ENCODE data around the gene HIPK2.

HIPK2 gene

DNA sequence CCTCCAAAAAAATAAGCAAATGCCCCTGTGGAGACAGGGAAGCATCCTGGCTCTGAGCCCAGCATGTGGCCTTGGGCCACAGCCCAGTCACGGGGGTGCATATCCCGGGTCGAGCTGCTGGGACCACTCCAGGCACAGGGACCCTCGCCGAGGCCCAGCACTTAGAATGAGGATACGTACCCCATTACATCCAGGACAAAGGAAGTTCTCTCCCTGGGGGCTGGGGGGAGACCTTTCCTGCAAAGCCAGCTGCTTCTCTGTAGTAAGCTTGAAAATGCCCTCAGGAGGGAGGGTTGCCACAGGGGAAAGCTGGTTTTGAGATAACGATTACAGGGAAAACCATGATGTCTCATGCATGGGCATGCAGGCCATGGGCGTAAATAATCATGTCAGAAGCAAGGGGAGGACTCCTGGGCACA is 75.5 kb downstream of the HIPK2 start:
- Histone ChIP-seq H2AFZ (ENCODE audit: low read depth) (no peak overlapping the region), H3K9ac (no peak overlapping the region), H3K4me3 (IDR thresholded peaks at IDR 0.05; ENCODE audit: insufficient read depth, low read depth, low read length) (no peak overlapping the region), H3K36me3 (ENCODE audit: insufficient read depth) (no peaks in the 10 kb centered on the region), H3K79me2 (ENCODE audit: insufficient read depth, low read depth) (no peaks in the 10 kb centered on the region), H3K4me1 (ENCODE audit: low read depth, poor library complexity, severe bottlenecking) (no peaks in the 10 kb centered on the region), H3K27me3 (ENCODE audit: insufficient read depth, low read depth) (no peaks in the 10 kb centered on the region), H4K20me1 (ENCODE audit: insufficient read depth) (no peaks in the 10 kb centered on the region), H3K4me2 (no peak overlapping the region), H3K27ac (no peak overlapping the region)
- TF ChIP-seq, protein P1, sequence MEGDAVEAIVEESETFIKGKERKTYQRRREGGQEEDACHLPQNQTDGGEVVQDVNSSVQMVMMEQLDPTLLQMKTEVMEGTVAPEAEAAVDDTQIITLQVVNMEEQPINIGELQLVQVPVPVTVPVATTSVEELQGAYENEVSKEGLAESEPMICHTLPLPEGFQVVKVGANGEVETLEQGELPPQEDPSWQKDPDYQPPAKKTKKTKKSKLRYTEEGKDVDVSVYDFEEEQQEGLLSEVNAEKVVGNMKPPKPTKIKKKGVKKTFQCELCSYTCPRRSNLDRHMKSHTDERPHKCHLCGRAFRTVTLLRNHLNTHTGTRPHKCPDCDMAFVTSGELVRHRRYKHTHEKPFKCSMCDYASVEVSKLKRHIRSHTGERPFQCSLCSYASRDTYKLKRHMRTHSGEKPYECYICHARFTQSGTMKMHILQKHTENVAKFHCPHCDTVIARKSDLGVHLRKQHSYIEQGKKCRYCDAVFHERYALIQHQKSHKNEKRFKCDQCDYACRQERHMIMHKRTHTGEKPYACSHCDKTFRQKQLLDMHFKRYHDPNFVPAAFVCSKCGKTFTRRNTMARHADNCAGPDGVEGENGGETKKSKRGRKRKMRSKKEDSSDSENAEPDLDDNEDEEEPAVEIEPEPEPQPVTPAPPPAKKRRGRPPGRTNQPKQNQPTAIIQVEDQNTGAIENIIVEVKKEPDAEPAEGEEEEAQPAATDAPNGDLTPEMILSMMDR (conservative IDR thresholded peaks at IDR 0.05; ENCODE audit: low read depth, low read length) = no peak

DNA sequence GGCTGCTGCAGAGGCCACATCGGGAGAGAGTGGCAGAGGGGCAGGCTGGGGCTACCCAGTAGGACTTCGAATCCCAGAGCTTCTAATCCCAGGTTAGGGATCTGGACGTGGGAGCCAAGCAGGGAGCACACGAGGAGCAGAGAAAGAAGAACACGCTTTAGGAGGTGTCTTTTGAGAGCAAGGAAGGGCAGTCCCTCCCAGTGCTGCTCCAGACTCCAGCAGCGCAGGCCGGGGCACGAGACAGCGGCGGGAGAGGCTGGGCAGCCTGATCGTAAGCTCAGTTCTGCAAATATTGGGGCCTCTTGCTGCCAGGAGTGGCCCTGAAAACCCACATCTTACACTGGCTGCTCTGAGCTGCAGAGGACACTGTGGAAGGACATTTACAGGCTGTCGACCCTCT is 75.9 kb downstream of the HIPK2 start:
- no peaks in the 10 kb centered on the region for H3K4me1 ChIP-seq (ENCODE audit: low read depth, poor library complexity, severe bottlenecking)
- H3K4me3 ChIP-seq (IDR thresholded peaks at IDR 0.05; ENCODE audit: insufficient read depth, low read depth, low read length) = no peak overlapping the region
- H3K36me3 ChIP-seq (ENCODE audit: insufficient read depth) = no peaks in the 10 kb centered on the region
- H2AFZ ChIP-seq (ENCODE audit: low read depth) = no peak overlapping the region
- H3K79me2 ChIP-seq (ENCODE audit: insufficient read depth, low read depth) = no peaks in the 10 kb centered on the region
- H3K4me2 ChIP-seq = no peak overlapping the region
- no peaks in the 10 kb centered on the region for H3K27me3 ChIP-seq (ENCODE audit: insufficient read depth, low read depth)
- TF ChIP-seq, protein P1 (conservative IDR thresholded peaks at IDR 0.05; ENCODE audit: low read depth, low read length) = no peak
- H4K20me1 ChIP-seq (ENCODE audit: insufficient read depth) = no peaks in the 10 kb centered on the region
- no peak overlapping the region for H3K9ac ChIP-seq
- H3K27ac ChIP-seq = no peak overlapping the region

DNA sequence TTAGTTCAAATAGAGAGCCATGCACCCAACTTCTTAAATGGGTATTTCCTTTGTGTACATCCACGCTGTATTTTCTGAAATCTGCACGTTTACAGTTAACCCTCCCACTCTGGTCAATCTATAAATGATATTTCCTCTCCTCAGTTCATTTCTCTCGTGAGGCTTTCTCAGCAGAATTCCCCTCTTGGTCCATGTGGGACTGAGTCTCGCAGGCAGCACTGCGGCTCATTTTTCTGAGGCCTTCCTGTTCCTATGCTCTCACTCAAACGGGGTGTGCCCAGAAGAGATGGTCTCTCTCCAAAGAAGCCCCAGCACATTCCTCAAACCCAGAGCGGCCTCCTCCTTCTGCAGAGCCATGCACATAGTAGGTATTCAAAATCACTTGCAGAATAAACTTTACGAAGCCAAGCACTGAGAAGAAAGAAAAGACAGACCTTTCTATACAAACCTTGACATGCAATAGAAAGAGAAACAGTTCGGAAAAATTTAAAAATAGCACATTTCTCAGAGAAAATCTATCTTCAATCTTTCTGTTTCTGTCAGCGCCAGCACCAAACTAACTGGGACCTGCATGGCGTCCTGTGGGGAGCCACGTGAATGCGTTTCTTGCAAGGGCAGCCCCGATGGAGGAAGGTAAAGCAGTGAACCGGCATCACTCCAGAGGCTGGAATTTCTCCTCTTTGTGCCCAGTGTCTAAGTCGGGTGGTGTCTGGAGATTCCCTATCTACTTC is 77.1 kb downstream of the HIPK2 start:
- no peaks in the 10 kb centered on the region for H4K20me1 ChIP-seq (ENCODE audit: insufficient read depth)
- H3K4me2 ChIP-seq = no peak overlapping the region
- no peak overlapping the region for H3K9ac ChIP-seq
- TF ChIP-seq, protein P1 (conservative IDR thresholded peaks at IDR 0.05; ENCODE audit: low read depth, low read length) = no peak
- H3K79me2 ChIP-seq (ENCODE audit: insufficient read depth, low read depth) = no peaks in the 10 kb centered on the region
- H3K36me3 ChIP-seq (ENCODE audit: insufficient read depth) = no peaks in the 10 kb centered on the region
- H3K4me3 ChIP-seq (IDR thresholded peaks at IDR 0.05; ENCODE audit: insufficient read depth, low read depth, low read length) = no peak overlapping the region
- H2AFZ ChIP-seq (ENCODE audit: low read depth) = no peak overlapping the region
- H3K4me1 ChIP-seq (ENCODE audit: low read depth, poor library complexity, severe bottlenecking) = no peaks in the 10 kb centered on the region
- no peak overlapping the region for H3K27ac ChIP-seq
- no peaks in the 10 kb centered on the region for H3K27me3 ChIP-seq (ENCODE audit: insufficient read depth, low read depth)

DNA sequence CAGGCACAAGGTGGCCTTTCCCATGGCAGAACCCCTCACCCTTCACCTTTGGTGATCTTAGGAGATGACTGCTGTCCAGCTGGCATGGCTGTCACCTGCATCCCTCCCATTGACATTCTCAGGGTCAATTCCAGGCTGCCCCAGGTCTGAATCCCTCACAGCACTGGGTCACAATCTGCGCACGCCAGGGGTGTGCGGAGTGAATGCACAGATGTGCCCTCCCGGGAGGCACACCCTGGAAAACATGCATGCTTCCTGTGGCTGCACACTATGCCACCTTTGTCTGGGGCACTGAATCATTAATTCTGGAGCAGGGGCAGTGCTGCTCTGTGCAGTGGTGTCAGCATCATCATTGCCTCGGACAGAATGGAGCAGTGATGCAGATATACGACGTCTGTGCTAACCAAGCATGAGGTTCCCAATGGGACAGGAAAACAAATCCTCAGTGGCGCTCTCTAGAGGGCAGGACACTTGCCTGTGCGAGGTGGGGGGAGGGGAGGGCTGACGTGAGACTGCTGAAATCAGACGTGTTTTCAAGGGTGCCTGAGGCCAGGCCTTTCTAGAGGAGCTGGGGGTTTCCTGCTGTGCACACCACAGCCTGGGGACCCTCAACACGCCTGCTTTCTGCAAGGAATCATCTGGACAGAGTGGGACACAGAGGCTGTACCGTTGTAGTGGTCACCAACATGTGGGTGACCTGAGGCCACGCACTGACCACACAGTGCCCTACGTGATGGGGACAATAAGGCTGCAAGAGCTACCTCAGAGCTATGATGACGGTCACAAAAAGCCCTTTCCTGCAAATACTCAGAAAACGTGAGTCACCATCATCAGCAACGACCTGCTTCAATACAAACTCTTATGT is 77.9 kb downstream of the HIPK2 start:
- Histone ChIP-seq H3K27ac (no peak overlapping the region), H3K4me1 (ENCODE audit: low read depth, poor library complexity, severe bottlenecking) (no peaks in the 10 kb centered on the region), H3K36me3 (ENCODE audit: insufficient read depth) (no peaks in the 10 kb centered on the region), H3K9ac (no peak overlapping the region), H3K27me3 (ENCODE audit: insufficient read depth, low read depth) (no peaks in the 10 kb centered on the region), H3K4me2 (no peak overlapping the region), H3K79me2 (ENCODE audit: insufficient read depth, low read depth) (no peaks in the 10 kb centered on the region), H2AFZ (ENCODE audit: low read depth) (no peak overlapping the region), H3K4me3 (IDR thresholded peaks at IDR 0.05; ENCODE audit: insufficient read depth, low read depth, low read length) (no peak overlapping the region), H4K20me1 (ENCODE audit: insufficient read depth) (no peaks in the 10 kb centered on the region)
- TF ChIP-seq, protein P1 (conservative IDR thresholded peaks at IDR 0.05; ENCODE audit: low read depth, low read length) = no peak

Measured in KMS-11 (cell line).